Peyer's patch (tissue), 4 donors: ENCODE data around the gene SLC35B1. TPM values are rescaled to one million over a fixed set of nuclear protein-coding genes. Genes with fewer than 3 reads are reported as not detected.

Source experiments
- DNase-seq, 3 donors: peaks; one replicate each; pipeline ENCODE4 v3.0.0-alpha.2; 2017 to 2019
- H3K27ac ChIP-seq, 4 donors: fragments of 200-600 bp; sonication (generic); one replicate each; pipeline ENCODE4 v1.5.1; 2016 to 2019
- H3K27me3 ChIP-seq, 2 donors: fragments of 200-600 bp; sonication (generic); one replicate each; pipeline ENCODE4 v1.5.1; 2019
- H3K36me3 ChIP-seq, 3 donors: fragments of 200-600 bp; sonication (generic); one replicate each; pipeline ENCODE4 v1.5.1; 2016 to 2019
- H3K4me1 ChIP-seq, 4 donors: fragments of 200-600 bp; sonication (generic); one replicate each; pipeline ENCODE4 v1.5.1; 2016 to 2019
- H3K4me3 ChIP-seq, 4 donors: fragments of 200-600 bp; sonication (generic); 1 replicate in 3 of 4; 2 replicates in 1 of 4; pipeline ENCODE4 v1.5.1; 2016 to 2019; ENCODE audit warnings: mild to moderate bottlenecking in 1 of 4
- H3K9me3 ChIP-seq, 4 donors: fragments of 200-600 bp; sonication (generic); one replicate each; pipeline ENCODE4 v1.5.1; 2016 to 2019; ENCODE audit warnings: mild to moderate bottlenecking in 1 of 4
- POLR2A ChIP-seq, 2 donors: fragments of 450-650 bp; IDR thresholded peaks; one replicate each; pipeline ENCODE4 v1.5.1; 2017; ENCODE audit warnings: antibody characterized with exemption in 2 of 2, mild to moderate bottlenecking in 2 of 2, moderate library complexity in 2 of 2
- total RNA-seq, 4 donors: library from RNA; depleted of rRNA; stranded (reverse); fragments of >200 nt; gene quantifications; one replicate each; pipeline ENCODE4 v1.1.0, GENCODE V29; 2016
- TF ChIP-seq, protein P1 (sequence below), 6 experiments: fragments of 450-650 bp in 4 of 6; fragments of 200-600 bp in 2 of 6; sonication (generic) in 1 of 6; IDR thresholded peaks; one replicate each; pipeline ENCODE4 v1.5.1; 2017 to 2019; ENCODE audit warnings: antibody characterized with exemption in 6 of 6, mild to moderate bottlenecking in 3 of 6, moderate library complexity in 1 of 6

The SLC35B1 gene
- total RNA-seq, 4 donors from 2014 or later = 42.1 to 115 (median 78.2) TPM

DNA sequence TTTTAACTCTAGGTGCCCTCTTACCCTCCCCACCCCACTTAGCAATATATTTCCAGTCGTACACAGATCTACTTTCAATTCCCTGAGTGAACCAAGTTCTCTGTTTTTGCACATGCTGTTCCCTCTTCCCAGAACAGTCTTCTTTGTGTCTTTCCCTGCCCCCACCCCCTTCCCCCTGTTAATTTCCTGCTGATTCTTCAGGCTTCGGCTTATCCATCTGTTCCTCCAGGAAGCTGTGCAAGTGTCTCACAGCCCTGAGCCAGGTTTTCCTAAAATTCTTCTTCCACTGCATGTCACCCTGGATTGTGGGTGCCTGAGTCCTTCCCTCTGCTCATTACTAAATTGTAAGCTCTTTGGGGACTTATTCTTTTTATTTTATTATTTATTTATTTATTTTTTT, 17.5 kb downstream of the SLC35B1 start:
- TF ChIP-seq, protein P1, sequence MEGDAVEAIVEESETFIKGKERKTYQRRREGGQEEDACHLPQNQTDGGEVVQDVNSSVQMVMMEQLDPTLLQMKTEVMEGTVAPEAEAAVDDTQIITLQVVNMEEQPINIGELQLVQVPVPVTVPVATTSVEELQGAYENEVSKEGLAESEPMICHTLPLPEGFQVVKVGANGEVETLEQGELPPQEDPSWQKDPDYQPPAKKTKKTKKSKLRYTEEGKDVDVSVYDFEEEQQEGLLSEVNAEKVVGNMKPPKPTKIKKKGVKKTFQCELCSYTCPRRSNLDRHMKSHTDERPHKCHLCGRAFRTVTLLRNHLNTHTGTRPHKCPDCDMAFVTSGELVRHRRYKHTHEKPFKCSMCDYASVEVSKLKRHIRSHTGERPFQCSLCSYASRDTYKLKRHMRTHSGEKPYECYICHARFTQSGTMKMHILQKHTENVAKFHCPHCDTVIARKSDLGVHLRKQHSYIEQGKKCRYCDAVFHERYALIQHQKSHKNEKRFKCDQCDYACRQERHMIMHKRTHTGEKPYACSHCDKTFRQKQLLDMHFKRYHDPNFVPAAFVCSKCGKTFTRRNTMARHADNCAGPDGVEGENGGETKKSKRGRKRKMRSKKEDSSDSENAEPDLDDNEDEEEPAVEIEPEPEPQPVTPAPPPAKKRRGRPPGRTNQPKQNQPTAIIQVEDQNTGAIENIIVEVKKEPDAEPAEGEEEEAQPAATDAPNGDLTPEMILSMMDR (IDR thresholded peaks at IDR 0.05) = no peak
- TF ChIP-seq POLR2A (IDR thresholded peaks at IDR 0.05) = no peak
- no peaks in the 10 kb centered on the region for H3K9me3 ChIP-seq
- H3K36me3 ChIP-seq = no peaks in the 10 kb centered on the region
- no peak overlapping the region for H3K4me3 ChIP-seq
- H3K4me1 ChIP-seq = peaks cover 0 to 10% (median 6%) of the 10 kb centered on the region in 4 donors
- peak overlapping the region in 2 of 4 donors; percentile 25 to 76 for H3K27ac ChIP-seq
- DNase-seq = peak in 1 of 3 donors; percentile 27
- H3K27me3 ChIP-seq = no peaks in the 10 kb centered on the region

DNA sequence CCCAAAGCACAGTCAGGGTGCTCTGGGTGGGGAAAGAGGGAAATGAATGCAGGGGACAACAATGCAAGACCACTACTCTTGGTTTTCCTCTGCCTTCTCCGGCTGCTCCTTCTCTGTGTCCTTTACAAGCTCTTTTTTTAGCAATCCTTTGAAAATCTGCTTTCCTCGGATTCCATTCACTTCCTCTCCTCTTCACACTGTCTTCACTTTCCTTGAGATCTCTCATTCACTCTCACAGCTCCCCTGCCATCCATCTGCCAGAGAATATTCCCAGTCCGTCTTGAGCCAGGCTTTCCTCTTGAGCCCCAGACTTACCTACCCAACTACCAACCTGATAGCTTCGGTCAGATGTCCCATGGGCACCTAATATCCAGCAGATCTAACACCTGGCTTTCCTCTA, 18.9 kb downstream of the SLC35B1 start:
- Histone ChIP-seq H3K4me3 (peak overlapping the region in 1 of 4 donors; percentile 29), H3K27ac (peak overlapping the region in 2 of 4 donors; percentile 61 to 70), H3K4me1 (peaks cover 0 to 7% (median 6%) of the 10 kb centered on the region in 4 donors), H3K27me3 (no peaks in the 10 kb centered on the region), H3K36me3 (no peaks in the 10 kb centered on the region), H3K9me3 (no peaks in the 10 kb centered on the region)
- DNase-seq = peak in 1 of 3 donors; percentile 10
- TF ChIP-seq, protein P1 (IDR thresholded peaks at IDR 0.05) = no peak
- no peak for TF ChIP-seq POLR2A (IDR thresholded peaks at IDR 0.05)

DNA sequence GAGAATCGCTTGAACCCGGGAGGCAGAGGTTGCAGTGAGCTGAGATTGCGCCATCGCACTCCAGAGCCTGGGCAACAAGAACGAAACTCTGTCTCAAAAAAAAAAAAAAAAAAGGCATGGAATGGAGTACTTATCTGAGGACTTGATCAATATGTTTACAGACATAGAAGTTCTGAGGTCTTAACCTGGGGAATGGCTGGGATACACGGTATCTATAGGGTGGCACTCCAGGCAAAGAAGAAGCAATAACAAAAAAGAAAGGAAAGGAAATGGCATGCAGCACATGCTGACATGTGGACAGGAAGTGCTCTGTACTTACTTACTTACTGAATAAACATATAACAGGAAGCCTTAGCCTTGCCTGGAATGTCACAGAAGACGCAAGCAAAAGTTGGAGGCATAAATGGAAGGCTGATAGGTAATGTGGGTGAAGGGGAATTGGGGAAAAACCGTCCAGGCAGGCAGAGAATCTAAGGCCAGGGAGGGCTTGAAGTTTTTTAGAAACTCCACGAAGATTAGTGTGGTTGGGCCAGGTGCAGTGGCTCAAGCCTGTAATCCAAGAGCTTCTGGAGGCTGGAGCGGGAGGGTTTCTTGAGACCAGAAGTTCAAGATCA, 19.8 kb downstream of the SLC35B1 start:
- Histone ChIP-seq H3K9me3 (no peaks in the 10 kb centered on the region), H3K27ac (peak overlapping the region; percentile 32 to 70 (median 56)), H3K36me3 (no peaks in the 10 kb centered on the region), H3K4me1 (peaks cover 0 to 7% (median 6%) of the 10 kb centered on the region in 4 donors), H3K4me3 (peak overlapping the region in 2 of 4 donors; percentile 14 to 29), H3K27me3 (no peaks in the 10 kb centered on the region)
- TF ChIP-seq POLR2A (IDR thresholded peaks at IDR 0.05) = no peak
- TF ChIP-seq, protein P1 (IDR thresholded peaks at IDR 0.05) = no peak
- DNase-seq = peak in 2 of 3 donors; percentile 40 to 55

DNA sequence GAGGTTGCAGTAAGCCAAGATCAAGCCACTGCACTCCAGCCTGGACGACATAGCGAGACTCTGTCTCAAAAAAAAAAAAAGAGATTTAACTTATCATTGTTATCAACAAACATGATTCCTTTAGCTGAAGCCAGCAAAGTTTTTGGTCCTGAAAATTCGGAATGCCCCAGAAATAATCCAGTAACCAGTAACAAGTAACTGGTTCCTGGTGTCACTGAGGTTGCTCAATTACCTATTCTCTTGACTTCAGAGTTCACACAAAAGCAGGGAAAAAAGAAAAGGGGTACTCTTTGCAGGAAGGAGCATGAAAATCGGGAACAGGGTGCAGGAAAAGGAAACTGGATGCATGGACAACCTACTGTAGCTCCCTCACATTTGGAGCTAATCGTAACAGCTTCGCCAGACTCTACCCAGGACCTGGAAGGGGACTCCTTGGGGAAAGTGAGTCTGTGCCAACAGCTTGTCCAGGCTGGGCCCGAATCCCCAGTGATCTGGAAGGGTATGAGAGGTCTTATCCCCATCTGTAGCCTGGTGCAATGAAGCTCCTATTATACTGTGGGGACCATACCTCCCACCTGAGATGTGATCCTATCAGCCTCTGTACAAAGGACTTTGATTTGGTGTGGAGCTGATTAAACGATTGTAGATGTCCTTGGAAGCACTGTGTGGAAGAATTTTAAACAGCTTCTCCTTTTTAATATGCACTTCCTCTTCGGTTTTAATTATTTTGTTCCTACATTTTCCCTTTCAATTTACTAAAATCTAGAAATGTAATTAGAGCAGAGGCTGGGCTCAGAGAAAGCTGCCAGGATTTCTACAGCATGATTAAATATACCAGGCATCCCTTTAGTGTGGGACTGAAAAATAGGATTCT, 26.4 kb downstream of the SLC35B1 start:
- peaks cover 0 to 7% (median 3%) of the 10 kb centered on the region in 4 donors for H3K4me1 ChIP-seq
- no peak for TF ChIP-seq POLR2A (IDR thresholded peaks at IDR 0.05)
- TF ChIP-seq, protein P1 (IDR thresholded peaks at IDR 0.05) = no peak
- no peak overlapping the region for H3K4me3 ChIP-seq
- H3K27me3 ChIP-seq = no peaks in the 10 kb centered on the region
- H3K27ac ChIP-seq = no peak overlapping the region
- DNase-seq = peak in 1 of 3 donors; percentile 22
- no peaks in the 10 kb centered on the region for H3K36me3 ChIP-seq
- no peaks in the 10 kb centered on the region for H3K9me3 ChIP-seq

DNA sequence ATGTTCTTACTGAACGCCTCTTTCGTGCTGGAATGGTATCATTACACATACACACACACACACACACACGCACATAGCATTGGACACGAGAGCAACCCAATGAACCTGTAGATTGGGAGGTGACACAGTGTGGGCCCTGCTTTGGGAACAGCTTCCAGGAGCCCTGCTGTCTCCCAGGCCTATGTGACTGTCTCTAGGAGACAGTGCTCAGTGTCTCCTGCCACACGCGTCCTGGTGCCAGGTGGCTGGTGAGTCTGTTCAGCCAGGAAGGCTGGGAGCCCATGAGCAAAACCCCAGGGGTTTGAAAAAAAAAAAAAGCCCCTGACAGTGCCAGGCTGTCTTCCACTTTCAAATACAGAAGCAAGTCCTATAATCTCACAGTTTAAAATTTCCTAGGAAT, 27.4 kb downstream of the SLC35B1 start:
- peaks cover 0 to 18% (median 9%) of the 10 kb centered on the region in 4 donors for H3K4me1 ChIP-seq
- DNase-seq = peak in 1 of 3 donors; percentile 30
- H3K36me3 ChIP-seq = peaks cover 0 to 4% (median 0%) of the 10 kb centered on the region in 3 donors
- H3K4me3 ChIP-seq = no peak overlapping the region
- H3K27ac ChIP-seq = no peak overlapping the region
- no peaks in the 10 kb centered on the region for H3K9me3 ChIP-seq
- TF ChIP-seq, protein P1 (IDR thresholded peaks at IDR 0.05) = no peak
- H3K27me3 ChIP-seq = no peaks in the 10 kb centered on the region
